GM19328 (cell line): ENCODE data around the gene PLCB4.

Experiments
- ATAC-seq: cut with Tn5 transposase; IDR thresholded peaks from one replicate; pipeline ENCODE4 v1.9.1; 2021; ENCODE audit warnings: mild to moderate bottlenecking, moderate library complexity; ENCODE audit not compliant: unreplicated experiment

The PLCB4 gene

DNA sequence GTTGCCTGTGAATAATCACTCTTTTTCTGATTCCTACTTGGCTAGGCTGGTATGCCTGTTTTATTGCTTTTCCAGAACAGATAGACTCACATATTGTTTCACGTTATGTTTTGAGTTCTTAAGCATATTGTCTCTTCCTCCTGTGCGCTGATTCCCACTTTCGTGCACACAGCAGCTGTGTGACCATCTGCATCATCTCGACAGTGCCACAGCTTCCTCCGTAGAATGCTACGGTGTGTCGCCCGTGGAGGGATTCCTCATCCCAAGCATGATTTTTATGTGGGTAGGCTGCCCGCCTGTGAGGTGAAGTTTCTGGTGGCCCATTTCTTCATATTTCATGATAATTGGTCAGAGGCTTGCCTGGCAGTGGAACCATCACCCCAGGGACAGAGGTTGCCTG is 31.8 kb downstream of the PLCB4 start:
- no peak for ATAC-seq

GRCh38 chr20:9102456-9102855 is 33.6 kb downstream of the PLCB4 start:
- ATAC-seq, result no peak

DNA sequence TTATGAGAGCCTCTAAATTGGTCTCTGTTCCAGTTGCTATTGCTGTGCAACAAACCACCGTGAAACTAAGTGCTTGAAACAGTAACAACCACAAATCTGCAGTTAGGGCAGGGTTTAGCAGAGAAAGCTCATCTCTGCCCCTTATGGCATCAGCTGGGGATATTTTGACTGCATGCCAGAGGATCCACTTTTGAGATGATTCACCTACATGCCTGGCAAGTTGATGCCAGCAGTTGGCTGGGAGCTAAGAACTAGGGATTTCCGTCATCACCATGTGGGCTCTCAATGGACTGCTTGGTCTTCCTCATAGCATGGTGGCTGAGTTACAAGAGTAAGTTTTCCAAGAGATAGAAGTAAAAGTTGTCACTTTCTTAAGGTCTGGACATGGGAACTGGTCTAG is 35.1 kb downstream of the PLCB4 start:
- no peak for ATAC-seq

DNA sequence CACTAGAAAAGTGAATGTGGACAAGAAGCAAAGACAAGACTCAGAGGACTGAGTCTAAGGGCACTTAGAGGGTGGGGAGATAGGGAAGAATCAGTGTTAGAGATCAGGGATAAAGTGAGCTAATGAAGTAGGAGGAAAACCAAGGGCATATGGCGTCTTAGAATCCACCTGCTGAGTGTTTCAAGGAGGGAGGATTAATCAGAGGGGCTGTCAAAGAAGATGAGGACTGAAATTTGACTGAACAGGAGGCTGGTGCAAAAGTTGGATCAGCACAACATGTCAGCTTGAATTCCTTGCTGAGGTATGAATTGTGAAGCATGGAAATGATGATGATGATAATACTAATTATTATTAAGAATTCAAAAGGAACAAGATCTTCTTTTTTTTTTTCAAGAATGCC is 39.4 kb downstream of the PLCB4 start:
- ATAC-seq, result no peak

DNA sequence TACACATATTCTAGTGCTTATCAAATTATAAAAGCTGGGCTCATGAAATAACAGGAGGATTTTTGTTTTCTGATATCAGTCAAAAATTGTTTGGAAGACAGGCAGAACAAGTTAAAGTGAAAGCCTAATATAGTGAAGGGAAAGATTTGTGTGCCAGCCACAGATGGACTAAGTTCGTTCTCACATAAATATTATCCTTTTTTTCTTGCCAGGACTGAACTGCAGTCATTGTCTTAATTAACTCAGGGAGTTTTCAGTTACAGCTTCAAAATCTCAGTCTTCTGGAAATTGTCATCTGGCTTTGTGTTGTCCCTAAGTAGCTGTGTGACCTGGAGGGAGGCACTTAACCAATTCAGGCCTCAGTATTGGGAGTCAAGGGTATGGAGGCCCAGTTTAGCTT is 40.7 kb downstream of the PLCB4 start:
- ATAC-seq, result no peak

- ATAC-seq, result no peak
These were observed 41.5 kb downstream of the PLCB4 start for GRCh38 chr20:9110365-9110764.

DNA sequence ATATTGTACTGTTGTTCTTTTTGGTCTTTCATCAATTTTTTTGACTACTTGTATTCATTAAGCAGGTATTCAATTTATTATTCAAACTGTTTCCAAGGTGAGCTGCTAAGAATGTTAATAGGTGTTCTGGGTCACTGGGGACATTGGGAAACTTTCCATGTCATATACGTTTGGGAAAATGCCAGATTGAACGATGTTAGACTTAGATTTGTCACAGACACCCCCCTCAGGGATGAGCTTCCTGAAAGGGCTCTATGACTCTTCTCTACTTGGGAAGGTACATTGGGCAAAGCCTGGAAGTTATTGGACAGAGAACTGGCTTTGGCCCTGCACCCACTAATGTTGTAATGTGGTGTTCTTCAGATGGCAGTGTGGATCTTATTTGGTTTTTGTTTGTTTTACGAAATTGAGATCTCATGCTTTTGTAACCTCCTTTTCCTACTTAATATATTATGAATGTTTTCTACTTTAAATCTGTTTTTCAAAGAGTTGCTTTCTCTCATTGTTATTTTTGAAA is 42.1 kb downstream of the PLCB4 start:
- ATAC-seq, result no peak

DNA sequence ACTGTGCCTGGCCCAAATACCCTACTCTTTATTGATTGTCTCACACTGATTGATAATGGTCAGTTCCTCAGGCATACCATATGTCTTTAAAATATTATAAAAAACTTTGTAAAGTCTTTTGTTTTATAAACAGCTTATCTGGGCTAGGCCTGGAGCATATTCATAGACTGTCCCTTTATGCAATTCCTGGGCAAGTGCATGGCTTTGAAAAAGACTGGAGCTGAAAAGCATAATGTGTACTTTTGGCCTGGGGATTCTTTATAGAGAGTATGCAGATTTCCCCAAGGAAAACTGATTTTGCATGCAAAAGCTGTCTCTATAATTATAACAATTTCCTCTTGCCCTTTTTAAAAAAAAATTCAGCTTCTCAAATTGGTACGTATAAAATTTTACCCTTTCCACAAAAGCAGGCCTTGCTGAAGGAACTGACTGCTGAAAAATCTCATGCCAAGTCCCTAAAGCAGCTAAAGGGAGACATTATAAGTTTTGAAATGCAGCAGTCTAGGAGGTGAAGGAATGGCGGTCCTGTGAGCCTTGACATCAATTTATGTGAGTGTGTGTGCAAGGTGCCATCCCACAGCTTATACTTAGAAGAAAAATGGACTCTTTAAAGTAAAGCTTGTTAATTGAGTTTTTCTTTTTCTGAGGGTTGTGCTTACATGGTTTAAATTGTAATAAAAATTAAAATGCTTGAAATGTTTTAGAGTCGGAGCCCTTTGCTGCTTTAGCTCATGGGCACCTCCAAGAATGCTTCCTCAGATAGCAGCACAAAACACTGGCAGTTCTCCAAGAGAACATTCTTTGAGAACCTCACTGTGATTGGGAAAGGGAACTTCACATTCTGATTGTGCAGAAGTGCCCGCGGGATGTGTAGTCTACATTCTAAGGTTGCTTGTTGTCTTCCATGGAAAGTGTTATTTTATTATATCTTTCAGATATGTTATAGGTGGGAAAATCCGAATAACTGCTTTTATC is 43.9 kb downstream of the PLCB4 start:
- no peak for ATAC-seq

DNA sequence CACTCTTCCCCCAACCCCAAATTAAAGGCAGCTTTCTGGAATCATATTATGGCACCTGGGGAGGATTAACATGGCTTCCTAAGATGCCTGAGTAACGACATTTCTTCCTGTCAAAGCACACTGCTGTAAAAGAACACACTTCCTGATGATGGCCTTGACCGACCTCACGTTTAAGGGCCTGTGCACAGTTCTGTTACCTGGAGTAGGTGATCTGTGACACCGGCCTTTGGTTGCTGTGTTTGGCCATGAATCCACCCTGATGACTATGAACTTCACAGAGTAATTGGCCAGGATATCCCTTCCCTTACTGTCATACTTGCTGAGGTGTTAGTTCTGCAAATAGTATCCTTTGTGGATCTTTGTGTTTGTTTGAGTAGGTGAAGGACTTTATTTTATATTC is 45.8 kb downstream of the PLCB4 start:
- no peak for ATAC-seq

DNA sequence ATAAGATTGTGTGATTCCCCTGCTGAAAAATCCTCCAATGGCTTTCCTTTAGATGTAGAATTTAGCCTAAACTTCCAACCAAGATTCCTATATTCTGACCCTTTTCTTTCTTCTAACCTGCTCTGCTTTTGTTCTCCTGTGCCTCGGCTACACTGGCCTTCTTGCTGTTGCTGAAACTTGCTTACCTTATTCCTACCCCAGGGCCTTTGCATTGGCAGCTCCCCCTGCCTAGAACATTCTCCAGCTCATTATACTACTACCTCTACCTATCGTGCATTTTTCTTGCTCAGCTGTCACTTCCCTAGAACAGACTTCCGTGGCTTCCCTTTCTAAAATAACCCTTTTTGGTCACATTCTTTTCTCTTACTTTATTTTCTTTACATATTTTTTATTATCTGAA is 48.7 kb downstream of the PLCB4 start:
- no peak for ATAC-seq

DNA sequence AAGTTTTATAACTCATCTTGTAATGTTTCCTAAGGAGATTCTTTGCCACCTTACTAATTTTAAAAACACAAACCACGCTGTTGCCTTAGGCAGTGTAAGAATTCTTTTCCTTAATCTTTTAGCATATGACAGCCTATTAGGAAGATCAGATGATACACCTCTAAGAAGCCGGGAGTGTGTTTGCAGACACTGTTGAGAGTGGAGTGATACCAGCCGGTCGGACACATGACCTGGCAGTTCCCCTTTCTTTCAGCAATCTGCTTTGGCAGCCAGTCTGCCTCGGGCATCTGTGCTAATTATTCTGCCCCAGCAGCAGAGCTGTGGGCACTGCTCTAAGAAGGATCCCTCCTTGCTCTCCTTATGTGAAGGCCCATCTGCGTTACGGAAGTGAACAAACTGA is 50.9 kb downstream of the PLCB4 start:
- no peak for ATAC-seq

- ATAC-seq, result no peak
These were observed 52.3 kb downstream of the PLCB4 start for GRCh38 chr20:9121211-9121610.

DNA sequence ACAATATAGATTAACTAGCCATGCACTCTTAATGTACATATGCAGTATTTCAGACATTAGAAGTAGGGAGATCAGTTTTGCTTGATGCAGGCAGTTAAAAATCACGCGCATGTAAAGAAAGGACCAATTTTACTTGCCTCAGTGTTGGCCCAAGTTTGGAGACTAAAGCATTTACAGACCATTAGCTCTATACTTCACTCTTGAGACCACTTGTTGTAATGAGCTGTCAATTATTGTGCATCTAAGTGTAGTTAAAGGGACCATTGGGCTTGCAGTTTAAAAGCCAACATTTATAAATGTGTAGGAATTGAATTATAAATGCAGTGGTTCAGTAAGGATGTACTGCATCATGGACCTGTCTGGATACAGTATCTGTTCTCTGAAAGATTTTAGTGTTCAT is 53.7 kb downstream of the PLCB4 start:
- no peak for ATAC-seq

DNA sequence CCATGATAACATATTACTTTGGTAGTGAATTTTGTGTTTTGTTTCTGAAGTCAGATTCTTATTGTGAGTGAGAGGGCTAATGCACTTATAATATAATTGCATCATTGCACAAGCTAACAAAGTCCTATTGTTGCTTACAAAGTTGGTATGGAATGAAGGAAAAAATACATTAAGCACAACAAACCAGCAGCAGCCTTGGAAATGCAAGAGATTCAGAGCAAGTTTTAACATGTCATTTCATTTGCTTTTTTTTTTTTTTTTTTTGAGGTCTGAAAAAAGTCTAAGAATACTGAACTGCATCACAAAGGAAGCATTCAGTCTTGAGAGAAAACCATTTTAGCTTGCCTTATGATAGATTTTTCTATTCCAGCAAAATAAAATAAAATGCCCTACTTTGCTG is 57.6 kb downstream of the PLCB4 start:
- no peak for ATAC-seq

GRCh38 chr20:9128568-9128967 is 59.7 kb downstream of the PLCB4 start:
- no peak for ATAC-seq

DNA sequence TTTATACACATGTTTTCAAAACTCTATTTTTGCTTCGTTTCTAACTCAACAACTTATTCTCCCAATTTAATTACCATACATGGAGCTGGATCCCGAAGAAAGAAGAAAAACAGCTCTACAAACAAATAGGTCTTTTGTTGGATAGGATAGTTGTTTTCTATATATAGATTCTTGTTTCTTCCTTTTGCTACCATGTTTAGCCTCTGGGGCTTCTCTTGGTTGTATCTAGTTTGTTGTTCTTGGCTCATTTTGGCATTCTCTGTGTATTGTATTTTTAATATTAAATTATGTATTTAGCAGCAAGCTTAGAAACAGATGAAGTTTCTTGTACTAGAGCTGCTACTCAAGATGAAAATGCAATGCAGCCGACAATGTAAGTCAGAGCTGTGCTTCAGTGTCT is 60.9 kb downstream of the PLCB4 start:
- no peak for ATAC-seq

GRCh38 chr20:9130521-9130920 is 61.6 kb downstream of the PLCB4 start:
- no peak for ATAC-seq

DNA sequence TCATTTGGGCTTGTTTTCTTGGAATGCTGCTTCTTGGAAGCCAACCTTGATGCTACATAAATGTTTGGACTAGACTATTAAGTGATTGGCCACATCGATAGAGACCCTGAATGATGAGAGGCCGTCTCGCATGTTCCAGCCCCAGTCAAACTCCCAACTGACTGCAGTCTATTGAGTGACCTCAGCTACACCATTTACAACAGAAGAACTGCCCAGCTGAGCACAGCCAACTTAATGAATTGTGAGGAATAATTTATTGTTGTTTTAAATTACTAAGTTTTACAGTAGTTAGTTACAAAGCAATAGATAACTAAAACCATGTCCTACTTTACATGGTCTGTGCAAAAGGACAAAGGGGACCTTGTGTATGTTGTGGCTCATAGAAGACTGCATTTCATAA is 63.0 kb downstream of the PLCB4 start:
- no peak for ATAC-seq

DNA sequence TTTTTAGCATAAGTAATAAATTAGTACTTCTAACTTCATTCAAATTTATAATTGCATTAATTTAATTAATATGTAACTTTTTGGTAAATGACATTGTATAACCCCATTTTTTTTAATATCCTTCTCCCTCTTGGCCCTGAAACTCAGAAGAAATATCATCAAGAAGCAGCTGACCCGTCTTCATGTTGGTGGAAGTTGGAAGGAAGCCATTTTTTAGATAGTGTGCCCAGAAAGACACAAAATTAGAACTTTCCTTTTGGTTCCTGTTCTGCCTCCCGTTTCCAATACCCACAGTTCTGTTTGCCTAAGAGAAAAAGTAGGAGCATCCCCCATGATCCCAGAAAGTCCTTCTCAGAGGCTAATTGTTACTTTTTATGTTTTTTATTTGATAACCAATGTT is 65.5 kb downstream of the PLCB4 start:
- ATAC-seq, result no peak

- ATAC-seq, result no peak
These were observed 67.2 kb downstream of the PLCB4 start for GRCh38 chr20:9136114-9136513.

DNA sequence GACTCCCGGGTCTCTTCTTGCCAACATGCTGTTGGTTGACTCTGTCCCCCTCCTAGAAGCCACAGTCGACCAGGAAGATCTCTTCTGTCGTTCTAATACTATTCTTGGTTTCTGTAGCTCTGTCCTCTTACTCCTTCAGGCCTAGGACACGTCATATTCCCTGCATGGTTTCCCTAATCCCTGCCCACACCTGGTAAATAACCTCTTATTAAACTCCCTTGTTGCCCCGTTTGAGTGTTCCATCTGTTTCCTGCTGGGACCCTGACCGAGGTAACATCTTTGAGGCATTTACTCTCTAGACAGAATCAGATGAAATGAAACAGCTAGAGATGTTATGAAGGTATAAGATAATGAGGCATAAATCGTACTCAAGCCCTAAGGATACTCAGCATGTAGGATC is 68.1 kb downstream of the PLCB4 start:
- ATAC-seq, result no peak

GRCh38 chr20:9139106-9139833 is 70.4 kb downstream of the PLCB4 start:
- no peak for ATAC-seq
